ENCODE measurements around the gene PLCH2. TPM values are rescaled to one million over a fixed set of nuclear protein-coding genes. Genes with fewer than 3 reads are reported as not detected.

The PLCH2 gene
- total and polyA plus RNA-seq, 4 donors = 0.33 to 1.3 (median 1.0) TPM; not detected in 1

GRCh38 chr1:2441746-2442145 is 34.3 kb upstream of the PLCH2 start:
- DNase-seq (ENCODE audit: low spot score) = no peak
- Histone ChIP-seq H3K9me3 (ENCODE audit: control insufficient read depth in 4 of 4, low read length in 3 of 4) (no peaks in the 10 kb centered on the region), H3K9ac (ENCODE audit: low read depth in 1 of 2, low read length in 2 of 2) (no peak overlapping the region)

GRCh38 chr1:2442661-2443060 is 33.4 kb upstream of the PLCH2 start:
- Histone ChIP-seq H3K9ac (ENCODE audit: low read depth in 1 of 2, low read length in 2 of 2) (no peak overlapping the region), H3K4me1 (ENCODE audit: control insufficient read depth in 4 of 4, insufficient read depth in 4 of 4, low read length in 3 of 4) (peaks cover 0 to 2% (median 0%) of the 10 kb centered on the region in 4 donors), H3K36me3 (ENCODE audit: control insufficient read depth in 4 of 4, insufficient read depth in 3 of 4, low read depth in 1 of 4, low read length in 3 of 4) (no peaks in the 10 kb centered on the region), H3K4me3 (ENCODE audit: low read depth in 1 of 3, low read length in 3 of 3) (no peak overlapping the region), H3K27me3 (ENCODE audit: control insufficient read depth in 4 of 4, insufficient read depth in 4 of 4, low read length in 3 of 4) (peaks cover 0 to 12% (median 5%) of the 10 kb centered on the region in 4 donors), H3K27ac (ENCODE audit: low read depth in 1 of 2, low read length in 2 of 2) (no peak overlapping the region), H3K9me3 (ENCODE audit: control insufficient read depth in 4 of 4, low read length in 3 of 4) (no peaks in the 10 kb centered on the region)
- TF ChIP-seq REST (IDR thresholded peaks at IDR 0.05) = no peak
- DNase-seq (ENCODE audit: low spot score) = no peak
- WGBS = 69% methylated on average over 6 of the region's 6 CpGs

More at GRCh38 chr1:2441746-2442145, 34.3 kb upstream of the PLCH2 start:
- TF ChIP-seq HNF4A (conservative IDR thresholded peaks at IDR 0.05) (no peak), ATF3 (IDR thresholded peaks at IDR 0.05) (no peak), EGR1 (IDR thresholded peaks at IDR 0.05; ENCODE audit: low read depth in 2 of 2) (no peak), HNF4G (IDR thresholded peaks at IDR 0.05) (no peak), NR2F2 (IDR thresholded peaks at IDR 0.05) (no peak), YY1 (IDR thresholded peaks at IDR 0.05) (no peak), RAD21 (IDR thresholded peaks at IDR 0.05) (no peak), RXRA (IDR thresholded peaks at IDR 0.05) (no peak), SP1 (IDR thresholded peaks at IDR 0.05) (no peak), MAX (IDR thresholded peaks at IDR 0.05) (no peak), TAF1 (conservative IDR thresholded peaks at IDR 0.05) (no peak), FOXA1 (IDR thresholded peaks at IDR 0.05) (no peak), ZBTB33 (IDR thresholded peaks at IDR 0.05) (no peak), FOXA2 (IDR thresholded peaks at IDR 0.05) (no peak), JUND (IDR thresholded peaks at IDR 0.05) (no peak)
- 66% methylated on average over 13 of the region's 13 CpGs for WGBS
- Histone ChIP-seq H3K4me3 (ENCODE audit: low read depth in 1 of 3, low read length in 3 of 3) (no peak overlapping the region), H3K36me3 (ENCODE audit: control insufficient read depth in 4 of 4, insufficient read depth in 3 of 4, low read depth in 1 of 4, low read length in 3 of 4) (no peaks in the 10 kb centered on the region), H3K27me3 (ENCODE audit: control insufficient read depth in 4 of 4, insufficient read depth in 4 of 4, low read length in 3 of 4) (peaks cover 0 to 12% (median 5%) of the 10 kb centered on the region in 4 donors), H3K27ac (ENCODE audit: low read depth in 1 of 2, low read length in 2 of 2) (no peak overlapping the region), H3K4me1 (ENCODE audit: control insufficient read depth in 4 of 4, insufficient read depth in 4 of 4, low read length in 3 of 4) (peaks cover 0 to 2% (median 0%) of the 10 kb centered on the region in 4 donors)

All from liver (tissue), 9 donors.